GM21723 (cell line): ENCODE results near the gene TMEM89.

Source experiments
- ATAC-seq: cut with Tn5 transposase; IDR thresholded peaks from one replicate; pipeline ENCODE4 v1.9.1; 2021; ENCODE audit warnings: mild to moderate bottlenecking, moderate library complexity; ENCODE audit not compliant: unreplicated experiment

The TMEM89 gene

DNA sequence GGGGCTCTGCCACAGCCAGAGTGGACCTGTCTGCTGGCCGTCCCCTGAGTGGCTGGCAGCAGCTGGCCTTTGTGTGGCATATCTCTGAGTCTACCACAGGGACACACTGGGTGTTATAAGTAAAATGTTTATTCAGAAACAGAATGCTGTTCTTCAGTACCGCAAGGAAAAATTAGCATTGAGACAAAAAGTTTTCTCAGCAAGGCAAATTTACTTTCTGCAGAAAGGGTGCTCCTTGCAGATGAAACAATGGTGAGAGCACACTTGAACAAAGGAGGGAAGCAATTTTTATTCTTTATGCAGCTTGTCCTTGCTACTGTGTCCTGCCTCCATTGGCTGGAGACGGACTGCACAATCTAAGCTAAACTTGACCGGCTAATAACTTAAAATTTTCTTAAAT, 4.0 kb downstream of the TMEM89 start:
- ATAC-seq = no peak

DNA sequence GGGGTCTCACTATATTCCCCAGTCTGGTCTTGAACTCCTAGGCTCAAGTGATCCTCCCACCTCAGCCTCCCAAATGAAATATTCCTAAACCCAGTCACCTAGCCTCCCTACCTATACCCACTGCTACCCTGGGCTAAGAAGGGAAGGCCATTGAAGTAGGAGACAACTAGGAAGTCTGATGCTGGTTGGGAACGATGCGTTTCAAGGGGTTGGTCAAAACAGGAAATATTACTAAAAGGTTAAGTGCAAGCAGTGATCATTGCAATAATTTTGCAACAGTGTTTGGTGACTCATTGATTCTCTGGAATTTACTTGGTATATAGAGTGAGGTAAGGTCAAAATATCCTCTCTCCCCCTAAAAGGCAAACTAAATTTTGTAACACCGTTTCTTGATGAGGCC, 7.5 kb downstream of the TMEM89 start:
- no peak for ATAC-seq

DNA sequence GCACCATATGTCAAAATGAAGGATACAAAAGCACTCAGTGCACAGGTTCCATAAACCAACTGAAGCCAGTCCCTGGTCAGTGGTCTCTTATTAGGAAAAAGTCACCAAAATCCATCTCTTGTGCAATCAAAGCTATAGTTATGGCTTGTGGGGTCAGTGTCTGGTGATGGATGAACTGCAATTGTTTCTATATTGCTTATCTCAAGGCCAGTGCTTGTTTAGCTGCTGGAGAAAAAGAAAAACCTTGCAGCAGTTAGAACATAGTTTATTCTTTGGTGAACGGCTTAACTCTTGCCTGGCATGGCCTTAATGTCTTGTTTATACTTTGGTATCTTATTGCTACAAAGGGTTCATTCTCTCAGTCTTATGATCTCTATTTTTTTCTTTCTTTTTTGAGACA, 9.3 kb downstream of the TMEM89 start:
- no peak for ATAC-seq

DNA sequence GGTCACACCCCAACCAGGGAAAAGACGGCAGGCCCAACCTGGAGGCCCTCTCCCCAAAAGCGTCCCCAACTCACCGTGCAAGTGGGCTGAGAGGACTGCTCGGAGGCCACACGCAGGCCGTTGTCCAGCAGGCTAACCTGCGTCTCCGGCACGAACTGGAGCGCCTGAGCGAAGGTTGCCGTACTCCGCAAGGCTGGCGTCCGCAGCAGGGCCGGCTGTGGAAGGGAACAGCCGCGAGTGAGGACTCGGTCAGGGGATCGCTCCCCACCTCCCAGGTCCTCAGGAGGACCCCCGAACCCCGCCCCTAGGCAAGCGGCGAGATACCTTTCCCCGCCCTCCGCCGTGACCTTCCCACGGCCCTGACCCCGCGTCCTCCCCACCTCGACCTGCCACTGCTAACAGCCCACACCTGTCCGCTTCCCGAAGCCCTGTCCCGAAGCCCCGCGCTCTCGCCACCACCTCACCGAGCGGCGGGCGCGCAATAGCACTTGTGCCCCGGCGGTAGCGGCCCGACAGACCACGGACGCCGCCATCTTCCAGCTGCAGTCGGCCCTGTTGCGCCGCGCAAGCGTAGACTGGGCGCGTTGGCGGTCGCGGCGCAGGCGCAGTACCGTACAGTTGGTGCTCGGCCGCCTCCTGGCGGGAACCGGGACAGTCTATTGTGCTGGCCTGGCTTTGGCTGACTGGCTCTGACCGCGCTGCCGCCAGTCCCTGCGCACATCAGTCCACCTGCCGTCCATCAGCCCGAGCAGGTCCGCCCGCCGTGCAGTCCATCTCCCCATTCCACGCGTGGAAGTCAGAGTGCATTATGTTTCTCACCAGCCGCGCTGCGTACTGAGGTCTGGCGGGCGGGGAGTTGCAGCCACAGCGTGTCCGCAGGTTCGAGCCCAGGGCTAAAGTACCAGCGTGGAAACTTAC, 12.2 kb downstream of the TMEM89 start, which contains the start of gene UQCRC1:
TSS of gene UQCRC1 (minus strand) at position 559 of the 918 bp plus-strand sequence. CDS start at position 533, 26 bp downstream.
- ATAC-seq = peak; percentile 96

DNA sequence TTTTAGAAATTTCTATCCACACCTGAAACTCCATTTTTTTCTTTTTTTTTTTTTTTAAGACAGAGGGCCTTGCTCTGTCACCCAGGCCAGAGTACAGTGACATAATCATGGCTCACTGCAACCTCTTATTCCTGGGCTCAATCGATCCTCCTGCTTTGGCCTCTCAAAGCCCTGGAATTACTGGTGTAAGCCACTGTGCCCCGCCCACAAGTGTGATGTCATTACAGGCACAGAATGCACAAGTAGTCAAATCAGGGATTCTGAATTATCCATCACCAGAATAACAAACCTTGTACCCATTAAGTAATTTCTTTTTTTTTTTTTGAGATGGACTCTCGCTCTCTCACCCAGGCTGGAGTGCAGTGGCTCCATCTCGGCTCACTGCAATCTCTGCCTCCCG, 14.1 kb downstream of the TMEM89 start:
- no peak for ATAC-seq

DNA sequence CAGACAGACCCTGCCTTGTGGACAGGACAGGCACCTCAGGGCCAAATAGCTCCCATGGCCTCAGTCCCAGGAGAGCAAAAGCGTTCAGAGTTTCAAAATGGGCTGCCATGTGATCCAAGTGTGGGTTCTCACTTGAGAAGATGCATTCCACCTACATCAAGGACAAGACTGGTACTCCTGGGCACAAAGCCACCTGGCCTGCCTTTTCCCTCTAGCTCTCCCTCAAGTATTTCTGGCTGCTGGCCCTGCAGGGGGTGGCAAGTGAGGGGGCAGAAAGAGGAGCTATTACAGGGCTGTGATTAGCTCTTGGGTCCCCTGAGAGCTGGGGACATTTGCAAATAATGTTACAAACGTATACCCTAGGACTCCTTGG, 20.0 kb downstream of the TMEM89 start:
- no peak for ATAC-seq

DNA sequence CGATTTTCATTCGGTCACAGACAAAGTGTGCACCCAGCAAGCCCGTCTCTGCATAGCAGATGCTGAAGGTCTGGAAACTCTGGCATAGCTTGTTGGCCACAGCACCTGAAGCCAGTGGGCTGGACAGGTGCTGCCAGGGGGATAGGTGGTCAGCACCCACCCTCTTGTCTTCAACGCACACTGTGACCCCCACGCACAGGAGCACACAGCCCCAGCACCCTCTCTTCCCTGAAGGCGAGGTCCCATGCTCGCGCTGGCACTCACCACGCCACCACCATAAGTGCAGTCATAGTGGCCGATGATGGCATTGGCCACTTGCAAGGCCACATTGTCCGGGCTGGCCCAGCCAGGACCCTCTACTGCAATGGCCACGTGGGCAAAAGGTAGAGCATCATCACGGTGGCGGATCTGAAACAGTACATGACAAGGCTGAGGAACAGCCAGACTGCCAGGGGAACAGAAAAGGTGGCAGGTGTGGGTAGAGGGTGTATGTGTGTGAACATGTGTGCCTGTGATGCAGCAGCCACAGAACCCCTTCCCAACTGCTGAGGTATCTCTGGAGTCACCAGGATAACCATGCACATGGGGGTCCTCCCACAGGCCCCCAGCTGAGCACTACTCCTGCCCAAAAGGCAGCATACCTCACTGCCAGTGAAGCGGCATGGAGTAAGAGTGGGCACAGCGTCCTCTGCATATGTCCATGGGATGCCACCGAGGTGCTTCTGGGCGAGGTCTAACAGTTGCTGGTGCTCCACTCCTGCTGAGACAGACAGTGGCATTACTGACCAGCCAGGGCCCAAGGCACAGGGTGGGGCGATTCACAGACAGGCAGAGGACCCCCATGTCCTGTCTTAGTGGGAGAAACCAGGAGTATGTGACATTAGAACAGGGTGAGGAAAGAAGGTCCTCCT, 20.6 kb downstream of the TMEM89 start:
- ATAC-seq = no peak

DNA sequence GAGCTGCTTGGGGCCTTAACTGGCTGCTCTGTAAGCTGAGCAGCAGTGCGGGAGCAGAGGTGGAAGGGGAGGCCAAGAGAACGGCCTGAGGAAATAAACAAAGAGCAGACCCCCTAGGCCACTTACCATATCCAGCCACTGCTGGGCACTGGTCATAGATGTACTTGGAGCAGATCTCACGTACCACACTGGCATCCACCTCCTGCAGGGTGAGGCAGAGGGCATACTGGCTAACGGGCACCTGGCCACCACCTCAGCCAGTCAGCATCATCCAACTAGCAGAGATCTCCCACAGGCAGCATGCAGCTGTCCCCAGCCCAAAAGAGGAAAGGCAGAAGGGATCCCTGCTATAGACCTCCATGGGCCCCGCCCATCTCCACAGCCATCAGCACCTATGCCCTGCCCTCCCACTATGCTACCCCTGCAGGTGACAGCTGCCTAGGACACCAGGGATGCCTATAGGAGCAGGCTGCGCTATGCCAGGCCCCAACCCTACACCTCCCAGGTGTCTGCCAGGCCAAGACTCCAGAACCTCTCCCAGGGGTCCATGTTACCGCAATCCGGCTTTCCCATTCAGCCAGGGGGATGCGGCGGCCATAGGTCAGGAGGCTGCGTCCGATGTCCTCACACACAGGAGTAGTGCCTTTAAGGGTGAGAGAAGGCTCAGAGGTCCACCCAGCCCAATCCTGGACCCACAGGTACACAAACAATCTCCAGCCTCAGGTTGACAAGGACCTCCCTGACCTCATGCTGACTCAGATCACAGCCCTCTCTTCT, 21.9 kb downstream of the TMEM89 start:
- no peak for ATAC-seq

DNA sequence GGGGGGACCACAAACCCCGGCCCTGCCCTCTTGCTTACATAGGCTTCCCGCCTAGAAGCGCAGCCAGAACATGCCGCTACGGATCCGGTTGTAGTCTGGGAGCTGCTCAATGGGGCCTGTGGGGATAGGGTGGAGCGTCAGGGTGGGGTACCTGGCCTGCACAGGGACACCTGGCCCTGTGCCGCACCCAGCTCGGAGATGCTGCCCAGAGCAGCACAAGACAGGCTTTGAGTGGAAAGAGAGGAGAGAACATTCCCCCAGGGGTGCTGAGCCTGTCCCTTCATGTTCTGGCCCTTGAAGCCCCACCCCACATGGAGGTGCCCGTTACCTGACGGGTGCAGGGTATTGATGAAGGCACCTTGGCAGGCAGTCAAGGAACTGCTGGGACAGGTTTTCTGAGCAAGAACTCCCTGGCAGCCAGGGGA, 22.5 kb downstream of the TMEM89 start:
- no peak for ATAC-seq

DNA sequence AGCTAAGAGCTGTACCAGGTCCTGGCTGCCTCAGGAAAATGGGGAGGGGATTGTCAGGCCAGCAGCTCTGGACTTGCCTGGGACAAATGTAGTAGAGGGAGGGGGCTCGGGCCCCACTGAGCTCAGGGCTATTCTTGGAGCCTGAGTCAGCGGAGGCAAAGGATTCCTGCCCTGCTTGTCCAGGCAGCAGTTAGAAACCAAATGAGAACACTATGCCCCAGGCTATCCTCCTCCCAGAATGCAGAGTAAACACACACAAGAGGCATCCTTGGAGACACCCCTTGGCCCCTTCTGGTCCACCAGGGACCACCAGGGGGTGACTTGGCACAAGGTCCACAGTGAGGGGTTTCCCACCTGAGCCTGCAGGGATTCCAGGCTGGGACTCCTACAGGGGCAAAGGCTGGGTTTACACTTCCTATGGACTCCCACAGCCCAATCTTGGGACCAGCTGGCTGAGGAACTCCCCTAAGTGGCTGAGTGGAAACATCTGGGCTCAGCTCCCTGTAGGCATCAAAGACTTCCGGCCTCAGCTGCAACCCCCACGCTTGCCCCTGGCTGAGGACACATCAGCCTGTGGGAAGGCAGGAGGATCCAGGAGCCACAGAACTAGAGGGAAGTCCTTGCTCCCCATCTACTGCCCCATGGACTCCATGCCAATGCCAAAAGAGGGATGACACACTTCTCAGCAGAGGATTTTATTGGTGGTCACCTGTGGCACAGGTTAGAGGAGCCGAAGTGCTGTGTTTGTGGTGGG, 23.1 kb downstream of the TMEM89 start:
- no peak for ATAC-seq

DNA sequence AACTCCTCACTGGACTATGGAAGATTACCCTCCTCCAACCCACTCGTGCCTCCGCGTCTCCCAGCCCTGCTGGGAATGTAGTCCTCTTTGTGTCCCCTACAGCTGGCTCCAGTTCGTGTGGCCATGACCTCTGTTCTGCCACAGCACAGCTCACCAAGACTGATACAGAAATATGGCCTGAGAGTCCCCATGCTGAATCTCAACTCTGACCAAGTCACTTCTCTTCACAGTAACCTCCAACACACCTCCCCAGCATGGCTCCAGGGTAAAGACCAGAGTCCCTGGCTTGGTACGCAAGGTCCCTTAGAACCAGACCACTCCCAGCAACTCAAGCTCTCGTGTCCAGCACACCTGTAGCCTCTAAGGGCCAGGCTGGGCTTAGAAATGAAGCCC, 24.2 kb downstream of the TMEM89 start:
- no peak for ATAC-seq

DNA sequence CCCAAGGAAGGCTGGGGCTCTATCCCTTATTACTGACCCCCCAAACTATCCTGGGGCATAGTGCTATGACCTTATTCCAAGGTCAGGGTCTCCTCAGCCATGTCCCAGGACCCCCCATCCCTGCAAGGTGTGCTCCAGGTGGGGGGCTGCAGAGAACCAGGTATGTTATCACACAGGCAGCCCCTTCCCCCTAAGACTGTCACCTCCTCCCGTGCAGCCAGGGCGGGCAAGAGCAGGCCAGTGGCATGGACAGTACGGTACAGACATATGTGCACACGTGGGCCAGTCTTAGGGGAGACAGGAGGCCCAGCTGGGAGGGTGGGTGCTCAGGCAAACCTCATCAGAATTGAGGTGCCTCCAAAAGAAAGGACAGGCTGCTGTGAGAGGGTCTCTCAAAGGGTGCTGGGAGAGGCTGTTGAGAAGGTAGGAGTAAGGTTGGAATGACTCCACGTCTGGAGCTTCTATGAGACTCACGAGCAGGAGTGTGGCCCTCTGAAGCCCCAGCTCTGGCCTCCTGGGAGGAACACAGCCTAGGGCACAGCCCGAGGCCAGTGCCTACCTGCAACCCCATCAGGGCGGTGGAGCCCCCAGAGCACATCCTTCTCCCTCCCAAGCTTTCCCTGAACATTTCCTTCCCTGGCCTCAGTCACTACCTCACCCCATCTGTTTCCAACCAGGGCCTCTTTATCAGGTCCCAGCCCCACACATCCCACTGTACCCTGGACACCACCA, 24.7 kb downstream of the TMEM89 start:
- no peak for ATAC-seq

DNA sequence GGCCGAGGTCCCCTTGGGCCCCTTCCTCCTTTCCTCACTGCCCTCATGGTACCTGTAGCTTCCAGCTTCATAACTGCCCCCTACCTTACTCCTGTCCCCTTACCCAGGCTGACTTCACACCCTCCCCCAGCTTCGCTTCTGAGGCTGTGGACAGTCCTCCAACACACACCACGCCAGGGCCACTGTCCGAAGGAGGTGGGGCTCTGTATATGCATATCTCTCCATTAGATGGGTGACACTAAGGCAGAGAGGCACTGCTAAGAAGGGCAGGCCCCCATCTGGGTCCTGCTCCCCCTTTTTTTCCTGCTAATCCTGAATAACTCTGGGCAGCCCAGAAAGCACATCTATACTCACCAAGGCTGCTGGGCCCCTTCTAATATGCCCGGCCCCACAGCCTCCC, 25.4 kb downstream of the TMEM89 start:
- ATAC-seq = no peak

DNA sequence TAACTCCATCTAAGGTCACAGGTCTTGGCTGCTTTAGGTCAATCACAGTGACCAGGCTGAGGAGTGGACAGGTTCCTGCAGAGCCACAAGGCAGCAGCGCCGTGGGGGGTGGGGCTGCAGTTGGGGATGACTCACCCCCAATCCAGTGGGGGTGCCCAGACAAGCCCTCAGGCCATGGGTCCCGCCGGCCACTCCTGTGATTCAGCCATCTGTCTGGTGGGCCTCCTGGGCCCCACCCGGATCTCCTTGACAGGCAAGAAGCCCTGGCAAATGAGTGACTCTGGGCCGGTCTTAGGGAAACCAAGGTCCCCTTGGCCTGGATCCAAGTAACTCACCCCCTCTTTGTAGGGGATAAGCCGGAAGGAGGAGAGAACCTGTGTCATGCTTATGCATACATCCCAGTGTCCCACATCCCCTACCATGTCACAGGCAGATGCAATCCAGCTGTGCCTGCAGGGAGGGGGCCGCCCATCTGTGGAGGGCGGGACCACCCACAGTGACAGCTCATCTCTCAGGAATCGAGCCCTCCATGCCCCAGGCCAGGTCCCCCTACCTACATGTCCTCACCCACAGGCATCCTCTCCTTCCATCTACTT, 25.9 kb downstream of the TMEM89 start:
- ATAC-seq = no peak

DNA sequence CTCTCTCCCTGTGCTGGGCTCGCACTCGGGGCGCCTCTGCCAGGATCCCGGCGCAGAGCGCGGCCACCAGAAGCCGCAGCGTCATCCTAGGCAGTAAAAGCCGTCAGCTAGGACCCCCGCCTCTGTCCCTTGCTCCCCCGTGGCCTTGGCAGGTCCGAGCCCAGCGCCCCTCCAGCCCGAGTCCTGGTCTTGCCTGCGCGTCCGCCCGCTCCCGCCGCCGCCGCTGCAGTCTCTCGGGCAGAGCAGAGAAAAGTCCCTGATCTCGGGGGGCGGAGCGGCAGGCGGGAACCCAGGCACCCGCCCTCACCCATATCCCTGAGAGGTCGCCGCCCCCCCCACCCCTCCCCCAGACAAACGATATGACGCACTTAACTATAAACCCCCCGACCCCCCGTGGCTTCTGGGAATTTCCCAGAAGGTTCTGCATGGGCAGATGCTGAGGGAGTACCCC, 26.5 kb downstream of the TMEM89 start, which contains the start of gene COL7A1:
TSS of gene COL7A1 (minus strand) at position 255 of the 451 bp plus-strand sequence. CDS start at position 85, 170 bp downstream.
- ATAC-seq = no peak

DNA sequence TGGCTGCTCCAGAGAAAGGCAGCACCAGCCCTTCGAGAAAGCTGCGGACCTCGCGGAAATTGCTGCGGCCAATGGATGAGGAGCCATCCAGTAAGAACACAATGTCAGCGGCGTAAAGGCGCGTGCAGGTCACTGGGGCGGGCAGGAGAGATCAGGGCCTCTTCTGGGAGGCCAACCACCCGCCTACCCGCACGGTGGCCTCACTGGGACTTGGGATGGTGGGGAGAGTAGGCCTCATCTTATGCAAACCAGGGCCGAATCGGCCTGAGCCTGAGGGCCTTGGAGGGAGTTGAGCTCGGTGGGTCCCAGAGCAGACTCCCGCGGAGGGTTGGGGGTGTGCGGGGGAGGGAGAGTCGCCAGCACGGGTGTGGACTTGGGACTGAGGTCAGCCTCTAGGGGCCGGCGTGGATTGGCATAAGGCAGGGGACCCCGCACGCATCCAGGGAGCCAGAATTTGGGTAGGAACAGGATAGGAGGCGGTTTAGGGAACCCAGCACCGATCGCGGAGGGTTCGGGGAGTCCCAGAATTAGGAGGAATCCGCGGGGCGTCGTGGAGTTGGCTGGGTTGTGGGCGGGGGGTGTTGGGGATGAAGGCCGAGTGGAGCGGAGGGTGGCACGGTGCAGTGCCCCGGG, 27.0 kb downstream of the TMEM89 start:
- no peak for ATAC-seq

DNA sequence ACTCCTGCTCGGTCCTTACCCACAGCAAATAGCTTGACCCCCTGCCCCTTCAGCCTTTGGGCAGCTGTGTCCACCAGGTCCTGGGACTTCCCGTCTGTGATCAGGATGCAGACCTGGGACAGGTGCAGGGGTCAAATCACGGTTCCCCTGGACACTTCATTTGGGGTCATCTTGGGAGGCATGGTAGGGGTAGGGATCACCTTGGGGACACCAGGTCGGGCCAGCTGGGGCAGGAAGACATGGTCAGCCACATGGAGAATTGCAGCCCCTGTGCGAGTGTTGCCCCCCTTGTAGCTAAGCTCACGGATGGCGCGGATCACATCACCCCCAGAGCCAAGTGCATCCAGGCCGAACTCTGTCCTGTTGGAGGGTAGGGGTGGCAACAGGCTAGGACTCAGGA, 28.2 kb downstream of the TMEM89 start:
- ATAC-seq = no peak

DNA sequence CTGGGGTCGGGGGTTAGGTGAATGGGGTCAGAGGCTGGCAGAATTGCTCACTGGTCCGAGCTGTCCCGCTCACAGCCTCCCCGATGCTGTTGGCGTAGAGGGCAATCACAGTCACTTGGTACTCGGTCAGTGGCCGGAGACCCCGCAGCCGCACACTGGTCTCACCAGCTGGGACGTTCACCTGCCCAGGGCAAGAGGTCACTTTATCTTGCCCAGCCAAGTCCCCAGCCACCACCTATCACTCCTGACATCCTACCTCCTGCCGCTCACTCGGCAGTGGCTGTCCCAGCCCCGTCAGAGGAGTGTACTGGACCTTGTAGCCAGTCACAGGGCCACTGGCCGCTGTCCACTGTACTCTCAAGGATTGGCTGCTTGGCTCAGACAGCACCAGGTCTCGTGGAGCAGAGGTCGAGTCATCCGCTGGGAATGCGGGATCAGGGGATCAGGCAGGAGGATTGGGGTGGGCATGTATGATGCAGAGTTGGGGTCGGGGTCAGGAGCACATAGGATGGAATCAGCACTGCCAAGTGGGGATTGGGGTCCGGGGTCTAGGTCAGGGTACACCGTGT, 29.0 kb downstream of the TMEM89 start:
- no peak for ATAC-seq
